Stomach (tissue), 9 donors: ENCODE results near the gene NXPH1. TPM values are rescaled to one million over a fixed set of nuclear protein-coding genes. Genes with fewer than 3 reads are reported as not detected.

Experiments used
- DNase-seq, 2 donors: peaks; one replicate each; pipeline versions ENCODE4 v3.0.0 to v3.0.0-alpha.2; 2013 to 2019
- H3K27ac ChIP-seq, 5 donors: fragments of 200-600 bp in 4 of 5; sonication (generic) in 4 of 5; one replicate each; pipeline ENCODE4 v1.5.1; 2013 to 2019; ENCODE audit warnings: mild to moderate bottlenecking in 1 of 5, moderate library complexity in 1 of 5
- H3K27me3 ChIP-seq, 3 donors: fragments of 200-600 bp; sonication (generic); one replicate each; pipeline ENCODE4 v1.5.1; 2017 to 2019; ENCODE audit warnings: mixed run types in 1 of 3
- H3K36me3 ChIP-seq, 4 donors: fragments of 200-600 bp; sonication (generic); 1 replicate in 3 of 4; 2 replicates in 1 of 4; pipeline ENCODE4 v1.5.1; 2016 to 2019
- H3K4me1 ChIP-seq, 4 donors: fragments of 200-600 bp; sonication (generic); one replicate each; pipeline ENCODE4 v1.5.1; 2016 to 2019
- H3K4me3 ChIP-seq, 4 donors: fragments of 200-600 bp; sonication (generic) in 3 of 4; one replicate each; pipeline ENCODE4 v1.5.1; 2016 to 2019; ENCODE audit warnings: mild to moderate bottlenecking in 1 of 4
- H3K9me3 ChIP-seq, 4 donors: fragments of 200-600 bp; sonication (generic); one replicate each; pipeline ENCODE4 v1.5.1; 2016 to 2019
- CTCF ChIP-seq, 7 experiments: fragments of 450-650 bp in 4 of 7; fragments of 200-600 bp in 3 of 7; sonication (generic) in 3 of 7; IDR thresholded peaks; one replicate each; pipeline ENCODE4 v1.5.1; 2016 to 2019; ENCODE audit warnings: antibody characterized with exemption in 7 of 7, control low read depth in 2 of 7, mild to moderate bottlenecking in 1 of 7
- EP300 ChIP-seq: sonication (generic); formaldehyde crosslinking; IDR thresholded peaks from one replicate; pipeline ENCODE4 v1.6.1; 2017; ENCODE audit warnings: antibody characterized with exemption
- POLR2A ChIP-seq, 4 donors: fragments of 450-650 bp; IDR thresholded peaks; one replicate each; pipeline ENCODE4 v1.6.1; 2016; ENCODE audit warnings: antibody characterized with exemption in 4 of 4, control low read depth in 2 of 4, mild to moderate bottlenecking in 1 of 4, moderate library complexity in 1 of 4
- POLR2AphosphoS5 ChIP-seq, 3 donors: sonication (generic); formaldehyde crosslinking; IDR thresholded peaks; one replicate each; pipeline ENCODE4 v1.6.1; 2016; ENCODE audit warnings: antibody characterized with exemption in 3 of 3
- WGBS, 5 donors: extraction: QIAGEN DNeasy Blood & Tissue Kit in 3 of 5; methylation state at CpG; one replicate each; pipeline versions ENCODE4 v1.1.5 to v1.1.7; 2013 to 2018; 5-methylcytosine and 5-hydroxymethylcytosine counted together
- intact Hi-C: fragments of 100-400 bp; cut with DNase I; formaldehyde crosslinking; loops from one replicate; pipeline ENCODE4 v1.15.1; 2023; ENCODE audit warnings: low total_unique reads
- polyA plus RNA-seq, 3 donors: library from polyadenylated mRNA; stranded (reverse); fragments of 200-250 nt; gene quantifications; one replicate each; pipeline ENCODE4 v1.2.3, GENCODE V29; 2013
- total RNA-seq, 5 donors: library from RNA; depleted of rRNA; stranded (reverse); fragments of >200 nt; gene quantifications; one replicate each; pipeline versions ENCODE4 v1.1.0 to v1.2.3, GENCODE V29; 2014 to 2016
- donor health status: healthy with polysubstance abuse.
- donor health status: Bipolar disorder and iron deficiency.
- donor health status: healthy.

Gene NXPH1
- total and polyA plus RNA-seq, 8 donors = 0.37 TPM; not detected in 7

GRCh38 chr7:8391353-8392062, 41.9 kb upstream of the NXPH1 start:
- no peak for TF ChIP-seq EP300
- TF ChIP-seq CTCF (IDR thresholded peaks at IDR 0.05) = no peak
- TF ChIP-seq POLR2AphosphoS5 (IDR thresholded peaks at IDR 0.05) = no peak
- no peak for TF ChIP-seq POLR2A (IDR thresholded peaks at IDR 0.05)
- DNase-seq = no peak
- Histone ChIP-seq H3K9me3 (no peaks in the 10 kb centered on the region), H3K27ac (no peak overlapping the region), H3K4me3 (no peak overlapping the region), H3K27me3 (peaks cover 0 to 4% (median 0%) of the 10 kb centered on the region in 3 donors), H3K36me3 (no peaks in the 10 kb centered on the region), H3K4me1 (peaks cover 0 to 8% (median 0%) of the 10 kb centered on the region in 4 donors)
- WGBS, 5 donors = 28 to 44% (median 35%) methylated on average over 6 of the region's 6 CpGs
- intact Hi-C loops = no loop called here

DNA sequence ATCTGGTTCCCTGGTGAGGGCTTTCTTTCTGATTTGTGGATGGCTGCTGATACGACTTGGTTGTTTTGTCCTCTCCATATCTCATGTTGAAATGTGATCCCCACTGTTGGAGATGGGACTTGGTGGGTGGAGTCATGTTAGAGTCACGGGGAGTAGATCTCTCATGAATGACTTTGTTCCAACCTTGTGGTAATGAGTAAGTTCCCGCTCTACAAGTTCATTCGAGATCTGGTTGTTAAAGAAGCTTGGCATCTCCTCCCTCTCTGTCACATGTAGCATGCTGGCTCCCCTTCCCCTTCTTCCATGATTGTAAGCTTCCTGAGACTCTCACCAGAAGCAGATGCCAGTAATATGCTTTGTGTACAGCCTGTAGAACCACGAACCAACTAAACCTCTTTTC, 37.1 kb upstream of the NXPH1 start:
- WGBS, 5 donors = 59 to 76% (median 66%) methylated on average over 5 of the region's 5 CpGs
- H3K9me3 ChIP-seq = no peaks in the 10 kb centered on the region
- no peak for DNase-seq
- intact Hi-C loops = no loop called here
- H3K27me3 ChIP-seq = no peaks in the 10 kb centered on the region
- H3K27ac ChIP-seq = no peak overlapping the region
- no peaks in the 10 kb centered on the region for H3K36me3 ChIP-seq
- TF ChIP-seq CTCF (IDR thresholded peaks at IDR 0.05) (no peak), EP300 (no peak), POLR2A (IDR thresholded peaks at IDR 0.05) (no peak), POLR2AphosphoS5 (IDR thresholded peaks at IDR 0.05) (no peak)
- no peak overlapping the region for H3K4me3 ChIP-seq
- H3K4me1 ChIP-seq = no peaks in the 10 kb centered on the region

GRCh38 chr7:8408871-8409270, 24.5 kb upstream of the NXPH1 start:
- Histone ChIP-seq H3K4me3 (no peak overlapping the region), H3K9me3 (no peaks in the 10 kb centered on the region), H3K36me3 (no peaks in the 10 kb centered on the region), H3K4me1 (no peaks in the 10 kb centered on the region), H3K27me3 (no peaks in the 10 kb centered on the region), H3K27ac (no peak overlapping the region)
- no peak for TF ChIP-seq POLR2AphosphoS5 (IDR thresholded peaks at IDR 0.05)
- intact Hi-C loops = no loop called here
- WGBS, 5 donors = 39 to 65% (median 46%) methylated on average over 1 of the region's 1 CpG
- DNase-seq = no peak

DNA sequence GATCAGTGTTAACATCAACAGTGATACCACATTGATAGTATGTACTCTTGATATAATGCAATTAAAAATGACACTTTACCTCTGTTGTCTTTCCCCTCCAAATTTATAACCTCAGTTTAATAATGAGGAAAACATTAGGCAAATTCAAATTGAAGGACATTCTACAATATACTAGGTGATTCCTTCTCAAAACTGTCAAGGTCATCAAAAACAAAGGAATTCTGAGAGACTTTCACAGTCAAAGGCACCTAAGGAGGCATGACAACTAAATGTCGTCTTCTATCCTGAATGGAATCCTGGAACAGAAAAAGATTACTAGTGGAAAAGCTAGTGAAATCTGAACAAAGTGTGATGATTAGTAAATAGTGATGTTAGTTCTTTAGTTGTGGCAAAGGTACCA, 22.3 kb upstream of the NXPH1 start:
- Histone ChIP-seq H3K27ac (no peak overlapping the region), H3K36me3 (no peaks in the 10 kb centered on the region), H3K9me3 (no peaks in the 10 kb centered on the region), H3K27me3 (no peaks in the 10 kb centered on the region), H3K4me3 (no peak overlapping the region), H3K4me1 (no peaks in the 10 kb centered on the region)
- TF ChIP-seq CTCF (IDR thresholded peaks at IDR 0.05) (no peak), EP300 (no peak), POLR2AphosphoS5 (IDR thresholded peaks at IDR 0.05) (no peak), POLR2A (IDR thresholded peaks at IDR 0.05) (no peak)
- DNase-seq = no peak
- 74 to 95% (median 88%) methylated on average over 1 of the region's 1 CpG for WGBS, 5 donors
- intact Hi-C loops = no loop called here

DNA sequence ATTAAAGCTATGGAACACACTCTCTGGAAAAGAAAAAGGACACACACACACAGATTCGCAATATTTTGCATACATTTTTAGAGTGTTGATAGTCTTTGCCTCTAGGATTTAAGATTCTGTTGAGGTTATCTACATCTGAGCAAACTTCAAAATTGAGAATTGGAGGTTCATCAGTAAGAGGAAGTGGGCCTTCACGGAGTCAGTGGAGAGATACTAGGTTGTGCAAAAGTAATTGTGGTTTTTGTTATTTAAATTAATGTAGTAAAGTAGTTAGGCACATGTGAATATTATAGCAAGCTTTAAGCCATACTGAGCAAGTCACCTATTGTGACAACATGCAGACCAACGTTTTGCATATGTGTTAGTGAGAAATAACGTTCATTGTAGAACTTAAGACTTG, 19.8 kb upstream of the NXPH1 start:
- H3K4me3 ChIP-seq = no peak overlapping the region

More for the DNA sequence above, 19.8 kb upstream of the NXPH1 start:
- TF ChIP-seq CTCF (IDR thresholded peaks at IDR 0.05) = no peak
- no peak for TF ChIP-seq EP300
- no peak for TF ChIP-seq POLR2AphosphoS5 (IDR thresholded peaks at IDR 0.05)
- TF ChIP-seq POLR2A (IDR thresholded peaks at IDR 0.05) = no peak
- DNase-seq = no peak
- no peaks in the 10 kb centered on the region for H3K27me3 ChIP-seq
- no peaks in the 10 kb centered on the region for H3K36me3 ChIP-seq
- H3K9me3 ChIP-seq = no peaks in the 10 kb centered on the region
- H3K27ac ChIP-seq = no peak overlapping the region
- intact Hi-C loops = no loop called here
- 78 to 84% (median 81%) methylated on average over 4 of the region's 4 CpGs for WGBS, 5 donors
- no peaks in the 10 kb centered on the region for H3K4me1 ChIP-seq
